GM18873 (cell line): ENCODE data around the gene TRIM3.

Source experiments
- ATAC-seq: cut with Tn5 transposase; IDR thresholded peaks from one replicate; pipeline ENCODE4 v1.9.1; 2021; ENCODE audit warnings: mild to moderate bottlenecking, moderate library complexity, moderate number of reproducible peaks; ENCODE audit not compliant: unreplicated experiment, low FRiP score

The TRIM3 gene

GRCh38 chr11:6442441-6442840 is 31.3 kb downstream of the TRIM3 start:
- ATAC-seq = no peak

- ATAC-seq = no peak
These were observed 32.8 kb downstream of the TRIM3 start, which contains the start of gene HPX for GRCh38 chr11:6440906-6441358. Gene HPX, minus strand, starts transcription at chr11:6440987. Its CDS starts 24 bp downstream, at chr11:6440963.

GRCh38 chr11:6438979-6439571 is 34.7 kb downstream of the TRIM3 start:
- no peak for ATAC-seq

- no peak for ATAC-seq
These were observed 35.7 kb downstream of the TRIM3 start for GRCh38 chr11:6437993-6438392.

- ATAC-seq = no peak
These were observed 36.3 kb downstream of the TRIM3 start for GRCh38 chr11:6437423-6437822.

GRCh38 chr11:6433998-6434660 is 39.6 kb downstream of the TRIM3 start:
- ATAC-seq = no peak

- ATAC-seq = no peak
These were observed 41.9 kb downstream of the TRIM3 start for GRCh38 chr11:6431861-6432260.

GRCh38 chr11:6427516-6427915 is 46.2 kb downstream of the TRIM3 start:
- ATAC-seq = no peak

GRCh38 chr11:6420677-6421076 is 53.1 kb downstream of the TRIM3 start:
- no peak for ATAC-seq

- ATAC-seq = no peak
These were observed 54.6 kb downstream of the TRIM3 start, which contains the start of gene APBB1 for GRCh38 chr11:6419009-6419631. Gene APBB1, minus strand, starts transcription at chr11:6419094. Its CDS starts 7,747 bp downstream, at chr11:6411347.

- no peak for ATAC-seq
These were observed 55.2 kb downstream of the TRIM3 start for GRCh38 chr11:6418557-6419008.

- no peak for ATAC-seq
These were observed 55.7 kb downstream of the TRIM3 start for GRCh38 chr11:6417907-6418556.

- no peak for ATAC-seq
These were observed 57.9 kb downstream of the TRIM3 start for GRCh38 chr11:6415797-6416196.

- no peak for ATAC-seq
These were observed 58.8 kb downstream of the TRIM3 start for GRCh38 chr11:6414874-6415328.

GRCh38 chr11:6413791-6414201 is 59.9 kb downstream of the TRIM3 start:
- no peak for ATAC-seq

GRCh38 chr11:6411594-6412031 is 62.1 kb downstream of the TRIM3 start:
- ATAC-seq = no peak

GRCh38 chr11:6410695-6411430 is 62.9 kb downstream of the TRIM3 start:
- ATAC-seq = no peak

GRCh38 chr11:6406370-6406769 is 67.4 kb downstream of the TRIM3 start:
- ATAC-seq = no peak

- ATAC-seq = no peak
These were observed 67.9 kb downstream of the TRIM3 start for GRCh38 chr11:6405846-6406245.

- no peak for ATAC-seq
These were observed 68.6 kb downstream of the TRIM3 start for GRCh38 chr11:6405052-6405667.
